Prostate gland (tissue), 2 donors: ENCODE data around the gene PLEKHJ1.

Source experiments
- CTCF ChIP-seq, 4 experiments: fragments of 200-600 bp in 2 of 4; fragments of 450-650 bp in 2 of 4; sonication (generic) in 2 of 4; IDR thresholded peaks; 1 replicate in 3 of 4; 2 replicates in 1 of 4; pipeline ENCODE4 v1.5.1; 2016 to 2019; ENCODE audit warnings: antibody characterized with exemption in 4 of 4, mild to moderate bottlenecking in 2 of 4, moderate library complexity in 2 of 4
- POLR2A ChIP-seq: fragments of 450-650 bp; IDR thresholded peaks from one replicate; pipeline ENCODE4 v1.6.1; 2016; ENCODE audit warnings: antibody characterized with exemption, mild to moderate bottlenecking
- POLR2AphosphoS5 ChIP-seq: sonication (generic); formaldehyde crosslinking; IDR thresholded peaks from one replicate; pipeline ENCODE4 v1.6.1; 2017; ENCODE audit warnings: antibody characterized with exemption

- TF ChIP-seq POLR2A (no peak), CTCF (IDR thresholded peaks at IDR 0.05) (no peak), POLR2AphosphoS5 (no peak)
Observed at GRCh38 chr19:2217591-2217990, 18.5 kb downstream of the PLEKHJ1 start.
